HEK293 (cell line): ENCODE data around the gene SART3.

Source experiments
- CTCF ChIA-PET: fragments of 350-600 bp; formaldehyde crosslinking; extraction: SDS; loops from one replicate; lab custom pipeline; 2021; ENCODE audit warnings: antibody characterized with exemption; lab: Yijun Ruan, JAX
- POLR2A ChIA-PET: fragments of 300-600 bp; formaldehyde crosslinking; extraction: SDS; loops from one replicate; lab custom pipeline; 2020; ENCODE audit warnings: antibody characterized with exemption, inconsistent platforms; lab: Yijun Ruan, JAX
- H3K27ac ChIP-seq: fragments of 200-500 bp; sonication (Bioruptor generic); 2 replicates; pipeline ENCODE4 v1.5.1; 2014; ENCODE audit warnings: low read depth, low read length, control low read depth, inconsistent platforms; ENCODE audit errors: extremely low read depth
- H3K36me3 ChIP-seq, 2 experiments: fragments of 200-500 bp in 1 of 2; sonication (Bioruptor generic) in 1 of 2; 1 replicate in 1 of 2; 2 replicates in 1 of 2; pipeline ENCODE4 v1.5.1; 2014 to 2017; ENCODE audit warnings: inconsistent platforms in 2 of 2, low read length in 2 of 2; ENCODE audit not compliant: control insufficient read depth in 2 of 2, insufficient read depth in 1 of 2
- H3K4me1 ChIP-seq: fragments of 200-500 bp; sonication (Bioruptor generic); 2 replicates; pipeline ENCODE4 v1.5.1; 2014; ENCODE audit warnings: mild to moderate bottlenecking, low read length, inconsistent platforms; ENCODE audit not compliant: control insufficient read depth, insufficient read depth
- H3K4me3 ChIP-seq: 2 replicates; pipeline ENCODE4 v1.5.1; 2011; ENCODE audit warnings: low read depth, mild to moderate bottlenecking, control low read depth, low read length, moderate library complexity
- H3K9me3 ChIP-seq: fragments of 200-500 bp; sonication (Bioruptor generic); 2 replicates; pipeline ENCODE4 v1.5.1; 2014; ENCODE audit warnings: low read depth, low read length, inconsistent platforms; ENCODE audit not compliant: control insufficient read depth, insufficient read depth
- EGR2 ChIP-seq: fragments of 450-650 bp; formaldehyde crosslinking; IDR thresholded peaks from 2 replicates; pipeline ENCODE4 v1.5.1; 2016; ENCODE audit warnings: low read depth, missing biosample characterization, missing genetic modification characterization
- GLI2 ChIP-seq: fragments of 450-650 bp; formaldehyde crosslinking; IDR thresholded peaks from 2 replicates; pipeline ENCODE4; 2017; ENCODE audit warnings: missing biosample characterization, missing genetic modification characterization, low read depth, borderline replicate concordance
- KLF7 ChIP-seq: fragments of 450-650 bp; formaldehyde crosslinking; IDR thresholded peaks from 2 replicates; pipeline ENCODE4 v1.5.1; 2016; ENCODE audit warnings: missing biosample characterization, missing genetic modification characterization, borderline replicate concordance
- OVOL3 ChIP-seq: fragments of 450-650 bp; formaldehyde crosslinking; IDR thresholded peaks from 2 replicates; pipeline ENCODE4 v1.5.1; 2016; ENCODE audit warnings: missing biosample characterization, missing genetic modification characterization
- YY2 ChIP-seq: fragments of 450-650 bp; formaldehyde crosslinking; IDR thresholded peaks from 2 replicates; pipeline ENCODE4 v1.5.1; 2016; ENCODE audit warnings: missing biosample characterization, missing genetic modification characterization
- ZBTB7A ChIP-seq: fragments of 450-650 bp; formaldehyde crosslinking; IDR thresholded peaks from 2 replicates; pipeline ENCODE4 v1.5.1; 2016; ENCODE audit warnings: low read depth, missing biosample characterization, missing genetic modification characterization
- ZFHX2 ChIP-seq: fragments of 450-650 bp; formaldehyde crosslinking; conservative IDR thresholded peaks from 2 replicates; pipeline ENCODE4 v1.5.1; 2016; ENCODE audit warnings: missing biosample characterization, missing genetic modification characterization
- ZNF174 ChIP-seq: fragments of 450-650 bp; formaldehyde crosslinking; IDR thresholded peaks from 2 replicates; pipeline ENCODE4 v1.5.0; 2017; ENCODE audit warnings: missing biosample characterization, mild to moderate bottlenecking, missing genetic modification characterization
- ZNF23 ChIP-seq: fragments of 450-650 bp; formaldehyde crosslinking; IDR thresholded peaks from 2 replicates; pipeline ENCODE4 v1.5.1; 2016; ENCODE audit warnings: missing biosample characterization, missing genetic modification characterization, borderline replicate concordance
- ZNF274 ChIP-seq, 2 experiments: fragments of 200-500 bp in 1 of 2; fragments of 450-650 bp in 1 of 2; sonication (Bioruptor generic) in 1 of 2; formaldehyde crosslinking in 1 of 2; IDR thresholded peaks; 2 replicates each; pipeline versions ENCODE4 v1.5.1 to v1.6.1; 2014 to 2016; ENCODE audit warnings: borderline replicate concordance in 1 of 2, inconsistent platforms in 1 of 2, low read length in 1 of 2, missing biosample characterization in 1 of 2, missing genetic modification characterization in 1 of 2
- ZNF292 ChIP-seq: fragments of 450-650 bp; formaldehyde crosslinking; IDR thresholded peaks from 2 replicates; pipeline ENCODE4 v1.5.1; 2016; ENCODE audit warnings: low read depth, missing biosample characterization, missing genetic modification characterization, borderline replicate concordance
- ZNF311 ChIP-seq: fragments of 450-650 bp; formaldehyde crosslinking; IDR thresholded peaks from 2 replicates; pipeline ENCODE4 v1.5.1; 2017; ENCODE audit warnings: missing biosample characterization, missing genetic modification characterization, borderline replicate concordance
- ZNF366 ChIP-seq: fragments of 450-650 bp; formaldehyde crosslinking; conservative IDR thresholded peaks from 2 replicates; pipeline ENCODE4 v1.5.1; 2016; ENCODE audit warnings: missing biosample characterization, missing genetic modification characterization
- ZNF521 ChIP-seq: fragments of 450-650 bp; formaldehyde crosslinking; IDR thresholded peaks from 2 replicates; pipeline ENCODE4 v1.5.1; 2017; ENCODE audit warnings: missing biosample characterization, mild to moderate bottlenecking, missing genetic modification characterization
- ZNF585B ChIP-seq: fragments of 450-650 bp; formaldehyde crosslinking; IDR thresholded peaks from 2 replicates; pipeline ENCODE4 v1.5.1; 2016; ENCODE audit warnings: missing biosample characterization, missing genetic modification characterization
- ZNF768 ChIP-seq: fragments of 450-650 bp; formaldehyde crosslinking; IDR thresholded peaks from 2 replicates; pipeline ENCODE4 v1.5.1; 2018; ENCODE audit warnings: missing biosample characterization, mild to moderate bottlenecking, missing genetic modification characterization
- ZNF777 ChIP-seq: fragments of 450-650 bp; formaldehyde crosslinking; IDR thresholded peaks from 2 replicates; pipeline ENCODE4 v1.5.1; 2017; ENCODE audit warnings: missing biosample characterization, missing genetic modification characterization, borderline replicate concordance
- ZNF791 ChIP-seq: fragments of 450-650 bp; formaldehyde crosslinking; IDR thresholded peaks from 2 replicates; pipeline ENCODE4 v1.5.1; 2016; ENCODE audit warnings: missing biosample characterization, missing genetic modification characterization
- TF ChIP-seq, protein P1 (sequence below): fragments of 450-650 bp; formaldehyde crosslinking; IDR thresholded peaks from 2 replicates; pipeline ENCODE4 v1.5.0; 2017; ENCODE audit warnings: missing biosample characterization, missing genetic modification characterization, borderline replicate concordance
- TF ChIP-seq, protein P2 (sequence below): fragments of 450-650 bp; IDR thresholded peaks from 2 replicates; pipeline ENCODE4 v1.5.1; 2018; ENCODE audit warnings: missing biosample characterization, mild to moderate bottlenecking, missing genetic modification characterization
- TF ChIP-seq, protein P3 (sequence below): fragments of 450-650 bp; IDR thresholded peaks from 2 replicates; pipeline ENCODE4 v1.5.1; 2018; ENCODE audit warnings: missing biosample characterization, missing genetic modification characterization

SART3 gene

DNA sequence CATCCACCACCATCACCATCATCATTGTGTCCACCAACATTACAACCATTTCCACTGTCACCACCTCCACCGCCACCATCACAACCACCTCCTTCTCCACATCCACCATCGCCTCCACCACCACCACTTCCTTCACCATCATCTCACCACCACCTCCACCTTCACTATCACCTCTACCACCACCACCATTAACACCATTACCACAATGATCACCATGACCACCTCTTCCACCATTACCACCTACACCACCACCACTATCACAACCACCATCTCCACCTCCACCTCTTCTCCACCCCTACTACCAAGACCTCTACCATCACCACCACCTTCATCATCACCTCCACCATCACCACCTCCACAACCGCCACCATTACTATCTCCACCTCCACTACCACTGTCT is 17.8 kb upstream of the SART3 start:
- TF ChIP-seq ZNF23 (tag by site-specific recombination) (no peak), ZNF768 (tag by site-specific recombination) (no peak), KLF7 (no peak), YY2 (peak; percentile 18; the same call in 1 of the 2 replicates), ZNF174 (tag by site-specific recombination) (no peak), EGR2 (tag by site-specific recombination) (peak; percentile 98), ZNF366 (0 out of 2 replicates have a peak, but pooled peaks have one; percentile 13), ZNF585B (tag by site-specific recombination) (peak; percentile 23; the same call in 1 of the 2 replicates), ZNF292 (no peak), ZNF791 (tag by site-specific recombination) (peak; percentile 11; the same call in 1 of the 2 replicates), ZFHX2 (tag by site-specific recombination) (peak; percentile 80), ZNF521 (tag by site-specific recombination) (0 out of 2 replicates have a peak, but pooled peaks have one; percentile 67), ZNF311 (tag by site-specific recombination) (0 out of 2 replicates have a peak, but pooled peaks have one; percentile 77), OVOL3 (no peak)
- TF ChIP-seq, protein P1, sequence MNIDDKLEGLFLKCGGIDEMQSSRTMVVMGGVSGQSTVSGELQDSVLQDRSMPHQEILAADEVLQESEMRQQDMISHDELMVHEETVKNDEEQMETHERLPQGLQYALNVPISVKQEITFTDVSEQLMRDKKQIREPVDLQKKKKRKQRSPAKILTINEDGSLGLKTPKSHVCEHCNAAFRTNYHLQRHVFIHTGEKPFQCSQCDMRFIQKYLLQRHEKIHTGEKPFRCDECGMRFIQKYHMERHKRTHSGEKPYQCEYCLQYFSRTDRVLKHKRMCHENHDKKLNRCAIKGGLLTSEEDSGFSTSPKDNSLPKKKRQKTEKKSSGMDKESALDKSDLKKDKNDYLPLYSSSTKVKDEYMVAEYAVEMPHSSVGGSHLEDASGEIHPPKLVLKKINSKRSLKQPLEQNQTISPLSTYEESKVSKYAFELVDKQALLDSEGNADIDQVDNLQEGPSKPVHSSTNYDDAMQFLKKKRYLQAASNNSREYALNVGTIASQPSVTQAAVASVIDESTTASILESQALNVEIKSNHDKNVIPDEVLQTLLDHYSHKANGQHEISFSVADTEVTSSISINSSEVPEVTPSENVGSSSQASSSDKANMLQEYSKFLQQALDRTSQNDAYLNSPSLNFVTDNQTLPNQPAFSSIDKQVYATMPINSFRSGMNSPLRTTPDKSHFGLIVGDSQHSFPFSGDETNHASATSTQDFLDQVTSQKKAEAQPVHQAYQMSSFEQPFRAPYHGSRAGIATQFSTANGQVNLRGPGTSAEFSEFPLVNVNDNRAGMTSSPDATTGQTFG (tag by site-specific recombination) = 0 out of 2 replicates have a peak, but pooled peaks have one; percentile 13
- TF ChIP-seq, protein P2, sequence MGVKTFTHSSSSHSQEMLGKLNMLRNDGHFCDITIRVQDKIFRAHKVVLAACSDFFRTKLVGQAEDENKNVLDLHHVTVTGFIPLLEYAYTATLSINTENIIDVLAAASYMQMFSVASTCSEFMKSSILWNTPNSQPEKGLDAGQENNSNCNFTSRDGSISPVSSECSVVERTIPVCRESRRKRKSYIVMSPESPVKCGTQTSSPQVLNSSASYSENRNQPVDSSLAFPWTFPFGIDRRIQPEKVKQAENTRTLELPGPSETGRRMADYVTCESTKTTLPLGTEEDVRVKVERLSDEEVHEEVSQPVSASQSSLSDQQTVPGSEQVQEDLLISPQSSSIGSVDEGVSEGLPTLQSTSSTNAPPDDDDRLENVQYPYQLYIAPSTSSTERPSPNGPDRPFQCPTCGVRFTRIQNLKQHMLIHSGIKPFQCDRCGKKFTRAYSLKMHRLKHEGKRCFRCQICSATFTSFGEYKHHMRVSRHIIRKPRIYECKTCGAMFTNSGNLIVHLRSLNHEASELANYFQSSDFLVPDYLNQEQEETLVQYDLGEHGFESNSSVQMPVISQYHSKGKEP = no peak
- no peaks in the 10 kb centered on the region for H3K36me3 ChIP-seq
- H3K27ac ChIP-seq = no peak overlapping the region
- no peak overlapping the region for H3K4me3 ChIP-seq
- no peaks in the 10 kb centered on the region for H3K4me1 ChIP-seq
- ChIA-PET POLR2A (no interaction called here), CTCF (no interaction called here)
- H3K9me3 ChIP-seq = no peaks in the 10 kb centered on the region

DNA sequence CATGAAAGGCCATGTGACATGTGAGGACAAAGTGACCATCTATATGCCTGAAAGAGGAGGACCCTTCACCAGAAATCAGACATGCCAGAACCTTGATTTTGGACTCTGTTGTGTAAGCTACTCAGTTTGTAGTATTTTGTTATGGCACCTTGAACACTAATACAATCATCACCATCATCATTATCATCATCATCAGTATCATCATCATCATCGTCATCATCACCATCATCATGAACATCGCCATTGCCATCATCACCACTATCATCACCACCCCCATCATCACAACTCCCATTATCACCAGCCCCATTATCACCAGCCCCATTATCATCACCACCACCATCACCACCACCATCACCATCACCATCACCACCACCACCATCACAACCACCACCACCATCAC is 17.3 kb upstream of the SART3 start:
- ChIA-PET CTCF (interaction anchor here (2.2 kb wide), 1 partner anchor 40 kb away, joined by 17 read pairs; no protein-coding TSS in a partner anchor), POLR2A (no interaction called here)
- no peak overlapping the region for H3K27ac ChIP-seq

More for the DNA sequence above, 17.3 kb upstream of the SART3 start:
- Histone ChIP-seq H3K4me1 (no peaks in the 10 kb centered on the region), H3K9me3 (no peaks in the 10 kb centered on the region), H3K4me3 (no peak overlapping the region), H3K36me3 (no peaks in the 10 kb centered on the region)
- TF ChIP-seq ZNF777 (tag by site-specific recombination) (no peak), GLI2 (no peak), ZNF23 (tag by site-specific recombination) (no peak), ZNF274 (IDR thresholded peaks at IDR 0.05; ENCODE audit: low read length) (no peak), ZNF274 (tag by site-specific recombination; IDR thresholded peaks at IDR 0.05; ENCODE audit: borderline replicate concordance) (no peak), ZBTB7A (tag by site-specific recombination) (no peak)
- TF ChIP-seq, protein P3, sequence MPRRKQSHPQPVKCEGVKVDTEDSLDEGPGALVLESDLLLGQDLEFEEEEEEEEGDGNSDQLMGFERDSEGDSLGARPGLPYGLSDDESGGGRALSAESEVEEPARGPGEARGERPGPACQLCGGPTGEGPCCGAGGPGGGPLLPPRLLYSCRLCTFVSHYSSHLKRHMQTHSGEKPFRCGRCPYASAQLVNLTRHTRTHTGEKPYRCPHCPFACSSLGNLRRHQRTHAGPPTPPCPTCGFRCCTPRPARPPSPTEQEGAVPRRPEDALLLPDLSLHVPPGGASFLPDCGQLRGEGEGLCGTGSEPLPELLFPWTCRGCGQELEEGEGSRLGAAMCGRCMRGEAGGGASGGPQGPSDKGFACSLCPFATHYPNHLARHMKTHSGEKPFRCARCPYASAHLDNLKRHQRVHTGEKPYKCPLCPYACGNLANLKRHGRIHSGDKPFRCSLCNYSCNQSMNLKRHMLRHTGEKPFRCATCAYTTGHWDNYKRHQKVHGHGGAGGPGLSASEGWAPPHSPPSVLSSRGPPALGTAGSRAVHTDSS (tag by site-specific recombination) = peak; percentile 90
